GM12878 (cell line): ENCODE data around the gene GALNT12. TPM values are rescaled to one million over a fixed set of nuclear protein-coding genes. Genes with fewer than 3 reads are reported as not detected.

ENCODE experiments used
- ATAC-seq: fragments of 200-7000 bp; cut with Tn5 transposase; 3 replicates; pipeline ENCODE4 v1.9.1; 2020; ENCODE audit warnings: mild to moderate bottlenecking, moderate library complexity
- BruUV-seq: library from RNA; stranded (reverse); fragments of 400-500 nt; replicated peaks from 2 replicates; lab custom pipeline; 2021; lab: Mats Ljungman, UMichigan
- CTCF ChIA-PET: fragments of 300-600 bp; sonication (Branson Sonifier 250); formaldehyde crosslinking; extraction: SDS; loops from one replicate; lab custom pipeline; 2021; ENCODE audit warnings: inconsistent platforms; lab: Yijun Ruan, JAX
- POLR2A ChIA-PET: fragments of 350-600 bp; formaldehyde crosslinking; extraction: SDS; loops from one replicate; lab custom pipeline; 2021; ENCODE audit warnings: inconsistent platforms; lab: Charles Lee
- RAD21 ChIA-PET: fragments of 300-600 bp; sonication (Branson Sonifier 250); formaldehyde crosslinking; loops from one replicate; lab custom pipeline; 2023; ENCODE audit warnings: antibody characterized with exemption; ENCODE audit not compliant: unreplicated experiment; lab: Charles Lee
- SMC1A ChIA-PET: fragments of 300-600 bp; sonication (Branson Sonifier 250); formaldehyde crosslinking; loops from one replicate; lab custom pipeline; 2023; ENCODE audit not compliant: unreplicated experiment, uncharacterized antibody; lab: Charles Lee
- DNase-seq: peaks from one replicate; pipeline ENCODE4 v3.0.0-alpha.2; 2011; ENCODE audit warnings: low read depth, low spot score
- FAIRE-seq: peaks from 3 replicates; lab custom pipeline; 2011; peaks lifted over from hg19 to GRCh38; lab: Jason Lieb, UNC
- H2AFZ ChIP-seq: 2 replicates; pipeline ENCODE4 v1.6.0; 2011; ENCODE audit warnings: low read depth, low read length, control low read depth; ENCODE audit not compliant: control insufficient read depth
- H3K27ac ChIP-seq: 2 replicates; pipeline ENCODE4 v1.5.1; 2011; ENCODE audit warnings: control low read depth; ENCODE audit not compliant: control insufficient read depth, insufficient read depth
- H3K27me3 ChIP-seq, 2 experiments: replicated peaks in 1 of 2; 2 replicates each; pipeline versions ENCODE4 v1.6.0 to v1.6.1; 2011; ENCODE audit warnings: low read length in 1 of 2; ENCODE audit not compliant: control insufficient read depth in 2 of 2, insufficient read depth in 2 of 2
- H3K36me3 ChIP-seq, 2 experiments: 2 replicates each; pipeline ENCODE4 v1.5.1; 2011; ENCODE audit warnings: low read length in 1 of 2; ENCODE audit not compliant: control insufficient read depth in 2 of 2, insufficient read depth in 2 of 2
- H3K4me1 ChIP-seq: 2 replicates; pipeline ENCODE4 v1.6.1; 2011; ENCODE audit warnings: mild to moderate bottlenecking, low read length, moderate library complexity, mixed read lengths; ENCODE audit not compliant: control insufficient read depth, insufficient read depth
- H3K4me2 ChIP-seq: 2 replicates; pipeline ENCODE4 v1.6.0; 2011; ENCODE audit warnings: control low read depth; ENCODE audit not compliant: control insufficient read depth, insufficient read depth
- H3K4me3 ChIP-seq: fragments of 200-600 bp; sonication (generic); 2 replicates; pipeline ENCODE4 v1.5.1; 2016
- H3K79me2 ChIP-seq: 2 replicates; pipeline ENCODE4 v1.6.0; 2011; ENCODE audit warnings: low read length; ENCODE audit not compliant: control insufficient read depth, insufficient read depth
- H3K9ac ChIP-seq: 2 replicates; pipeline ENCODE4 v1.8.0; 2011; ENCODE audit warnings: low read length, control low read depth, mixed read lengths; ENCODE audit not compliant: control insufficient read depth, insufficient read depth
- H3K9me3 ChIP-seq: replicated peaks from 3 replicates; pipeline ENCODE4 v1.5.1; 2011; ENCODE audit warnings: mild to moderate bottlenecking, low read length; ENCODE audit not compliant: control insufficient read depth, insufficient read depth
- H4K20me1 ChIP-seq: 2 replicates; pipeline ENCODE4 v1.6.0; 2011; ENCODE audit not compliant: control insufficient read depth, insufficient read depth
- CBFB ChIP-seq: IDR thresholded peaks from 2 replicates; pipeline ENCODE4 v1.6.1; 2016; ENCODE audit warnings: antibody characterized with exemption, low read depth
- CEBPB ChIP-seq, 2 experiments: fragments of 150-350 bp in 1 of 2; IDR thresholded peaks; 2 replicates each; pipeline ENCODE4 v1.6.1; 2012 to 2014; ENCODE audit warnings: low read depth in 2 of 2, low read length in 2 of 2, borderline replicate concordance in 1 of 2, inconsistent platforms in 1 of 2
- ESRRA ChIP-seq: IDR thresholded peaks from 2 replicates; pipeline ENCODE4 v1.6.1; 2012; ENCODE audit warnings: mild to moderate bottlenecking, low read length, improper control_type of control experiment
- FOXK2 ChIP-seq: fragments of 450-650 bp; IDR thresholded peaks from 2 replicates; pipeline ENCODE4 v1.6.1; 2017; ENCODE audit warnings: mild to moderate bottlenecking, moderate library complexity
- NFYB ChIP-seq: IDR thresholded peaks from 2 replicates; pipeline ENCODE4 v1.6.1; 2011; ENCODE audit warnings: low read depth, mild to moderate bottlenecking, low read length, improper control_type of control experiment, moderate library complexity; ENCODE audit not compliant: insufficient read depth
- SIN3A ChIP-seq: IDR thresholded peaks from 2 replicates; pipeline ENCODE4 v1.6.1; 2012; ENCODE audit warnings: low read depth, low read length, improper control_type of control experiment
- SMARCA5 ChIP-seq: fragments of 450-650 bp; IDR thresholded peaks from 2 replicates; pipeline ENCODE4 v1.6.1; 2017; ENCODE audit warnings: mild to moderate bottlenecking
- TARDBP ChIP-seq: IDR thresholded peaks from 2 replicates; pipeline ENCODE4 v1.6.1; 2016; ENCODE audit warnings: borderline replicate concordance
- WGBS: methylation state at CpG from one replicate; pipeline ENCODE4 v1.1.6; 2016; ENCODE audit warnings: low lambda C conversion rate; ENCODE audit not compliant: insufficient replicate concordance, insufficient coverage; ENCODE audit errors: missing lambda C conversion rate; 5-methylcytosine and 5-hydroxymethylcytosine counted together
- in situ Hi-C: fragments of 300-500 bp; cut with MboI; formaldehyde crosslinking; loops from 9 replicates; pipeline ENCODE4 v1.14.3; 2018; ENCODE audit warnings: mixed read lengths
- intact Hi-C: fragments of 100-400 bp; cut with micrococcal nuclease; formaldehyde crosslinking; loops from one replicate; pipeline ENCODE4 v1.14.2; 2022; ENCODE audit not compliant: unreplicated experiment
- polyA plus RNA-seq, 11 experiments: library from polyadenylated mRNA; depleted of rRNA in 4 of 11; unstranded in 6 of 11; stranded (reverse) in 5 of 11; fragments of >200 nt; fragmentation: Nextera tagmentation in 4 of 11; fragmentation: Illumina TruSeq in 1 of 11; extraction: Ambion mirVana in 4 of 11; extraction: Trizol in 1 of 11; gene quantifications; 1 replicate in 1 of 11; 2 replicates in 10 of 11; pipeline versions ENCODE4 v1.2.1 to v1.2.3, GENCODE V29; 2011 to 2016; ENCODE audit warnings: inconsistent platforms in 2 of 11, missing spikeins in 2 of 11, low read depth in 1 of 11
- total RNA-seq, 4 experiments: library from RNA; depleted of rRNA in 3 of 4; stranded (reverse); fragments of >200 nt in 3 of 4; fragmentation: Illumina TruSeq in 1 of 4; extraction: Trizol in 1 of 4; gene quantifications; 2 replicates each; pipeline versions ENCODE4 v1.2.1 to v1.2.3, GENCODE V29; 2013 to 2021
- TF ChIP-seq, protein P1 (sequence below): IDR thresholded peaks from 2 replicates; pipeline ENCODE4 v1.6.1; 2012; ENCODE audit warnings: low read length, inconsistent platforms
- TF ChIP-seq, protein P2 (sequence below): fragments of 450-650 bp; IDR thresholded peaks from 2 replicates; pipeline ENCODE4 v1.6.1; 2014; ENCODE audit warnings: mild to moderate bottlenecking
- TF ChIP-seq, protein P3 (sequence below): fragments of 450-650 bp; IDR thresholded peaks from 2 replicates; pipeline ENCODE4 v1.6.1; 2018; ENCODE audit warnings: borderline replicate concordance, mild to moderate bottlenecking; ENCODE audit not compliant: partially characterized antibody
- TF ChIP-seq, protein P4 (sequence below): fragments of 450-650 bp; IDR thresholded peaks from 2 replicates; pipeline ENCODE4 v1.6.1; 2016; ENCODE audit warnings: mild to moderate bottlenecking
- TF ChIP-seq, protein P5 (sequence below): fragments of 450-650 bp; formaldehyde crosslinking; IDR thresholded peaks from 2 replicates; pipeline ENCODE4 v1.4.0; 2022; ENCODE audit warnings: mild to moderate bottlenecking, moderate library complexity

GALNT12 gene
- total and polyA plus RNA-seq, 10 of the 15 experiments (the other 5 are each of a cell fraction or from before 2014, with no cell fraction given) = 0.13 to 5.3 (median 3.2) TPM

DNA sequence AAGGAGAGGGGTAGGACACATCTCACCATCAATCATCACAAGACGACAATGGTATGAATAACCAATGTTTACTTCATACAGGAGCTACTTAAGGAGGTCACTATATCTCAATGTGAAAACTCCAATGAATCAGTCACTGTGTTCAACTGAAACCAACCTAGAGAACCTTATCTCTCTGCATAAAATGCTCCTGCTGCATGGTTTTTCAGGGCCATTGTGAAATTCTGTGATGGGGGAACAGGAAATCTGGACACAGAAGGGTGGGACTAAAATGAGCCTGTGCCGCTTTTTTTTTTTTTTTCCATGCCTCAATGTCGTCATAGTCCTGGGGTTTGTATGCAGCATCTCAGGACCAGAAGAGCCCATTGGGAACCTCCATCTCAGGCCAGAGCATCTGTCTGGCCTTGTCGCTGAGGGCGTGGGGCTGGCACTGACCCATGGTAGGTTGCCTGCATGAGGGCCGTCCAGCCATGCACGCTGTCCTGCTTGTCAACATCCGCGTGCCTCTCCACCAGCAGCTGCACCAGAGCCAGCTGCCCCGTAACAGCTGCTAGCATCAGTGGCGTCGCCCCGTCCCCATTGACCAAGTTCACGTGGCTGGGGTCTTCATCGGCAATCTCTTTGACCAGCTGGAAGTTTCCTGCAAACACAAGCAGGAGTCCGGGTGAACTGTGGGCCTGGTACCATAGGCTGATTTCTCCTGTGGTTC, 23.8 kb upstream of the GALNT12 start:
- CTCF ChIA-PET = interaction anchor here (1.2 to 1.4 kb wide), 2 partner anchors 247 to 468 kb away, joined by 5 read pairs; no protein-coding TSS in a partner anchor
- Histone ChIP-seq H2AFZ (no peak overlapping the region), H3K27me3 (no peaks in the 10 kb centered on the region), H4K20me1 (no peaks in the 10 kb centered on the region), H3K4me3 (no peak overlapping the region), H3K79me2 (no peaks in the 10 kb centered on the region), H3K4me1 (no peaks in the 10 kb centered on the region), H3K9ac (no peak overlapping the region), H3K4me2 (no peak overlapping the region), H3K36me3 (no peaks in the 10 kb centered on the region), H3K27ac (no peak overlapping the region), H3K9me3 (no peaks in the 10 kb centered on the region)
- POLR2A ChIA-PET = no interaction called here
- ATAC-seq (no peak), FAIRE-seq (no peak), DNase-seq (no peak)
- SMC1A ChIA-PET = interaction anchor here (1.7 kb wide), 1 partner anchor 8 kb away, joined by 7 read pairs; no protein-coding TSS in a partner anchor
- intact Hi-C loops (no loop called here), in situ Hi-C loops (loop anchor here (25.0 kb wide), 1 partner anchor 721 kb away; the partner anchor contains the start of gene NANS)
- WGBS = 88% methylated on average over 15 of the region's 16 CpGs
- RAD21 ChIA-PET = interaction anchor here (0.6 kb wide), 1 partner anchor 8 kb away, joined by 3 read pairs; no protein-coding TSS in a partner anchor
- no TSS peak for BruUV-seq
- TF ChIP-seq SMARCA5 (no peak), NFYB (no peak), TARDBP (no peak), FOXK2 (no peak), SIN3A (no peak), ESRRA (no peak), CEBPB (IDR thresholded peaks at IDR 0.05; ENCODE audit: borderline replicate concordance in 1 of 2, low read depth in 2 of 2, low read length in 2 of 2) (no peak), CBFB (no peak)
- TF ChIP-seq, protein P1, sequence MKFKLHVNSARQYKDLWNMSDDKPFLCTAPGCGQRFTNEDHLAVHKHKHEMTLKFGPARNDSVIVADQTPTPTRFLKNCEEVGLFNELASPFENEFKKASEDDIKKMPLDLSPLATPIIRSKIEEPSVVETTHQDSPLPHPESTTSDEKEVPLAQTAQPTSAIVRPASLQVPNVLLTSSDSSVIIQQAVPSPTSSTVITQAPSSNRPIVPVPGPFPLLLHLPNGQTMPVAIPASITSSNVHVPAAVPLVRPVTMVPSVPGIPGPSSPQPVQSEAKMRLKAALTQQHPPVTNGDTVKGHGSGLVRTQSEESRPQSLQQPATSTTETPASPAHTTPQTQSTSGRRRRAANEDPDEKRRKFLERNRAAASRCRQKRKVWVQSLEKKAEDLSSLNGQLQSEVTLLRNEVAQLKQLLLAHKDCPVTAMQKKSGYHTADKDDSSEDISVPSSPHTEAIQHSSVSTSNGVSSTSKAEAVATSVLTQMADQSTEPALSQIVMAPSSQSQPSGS = no peak
- TF ChIP-seq, protein P2, sequence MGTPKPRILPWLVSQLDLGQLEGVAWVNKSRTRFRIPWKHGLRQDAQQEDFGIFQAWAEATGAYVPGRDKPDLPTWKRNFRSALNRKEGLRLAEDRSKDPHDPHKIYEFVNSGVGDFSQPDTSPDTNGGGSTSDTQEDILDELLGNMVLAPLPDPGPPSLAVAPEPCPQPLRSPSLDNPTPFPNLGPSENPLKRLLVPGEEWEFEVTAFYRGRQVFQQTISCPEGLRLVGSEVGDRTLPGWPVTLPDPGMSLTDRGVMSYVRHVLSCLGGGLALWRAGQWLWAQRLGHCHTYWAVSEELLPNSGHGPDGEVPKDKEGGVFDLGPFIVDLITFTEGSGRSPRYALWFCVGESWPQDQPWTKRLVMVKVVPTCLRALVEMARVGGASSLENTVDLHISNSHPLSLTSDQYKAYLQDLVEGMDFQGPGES = no peak
- TF ChIP-seq, protein P3, sequence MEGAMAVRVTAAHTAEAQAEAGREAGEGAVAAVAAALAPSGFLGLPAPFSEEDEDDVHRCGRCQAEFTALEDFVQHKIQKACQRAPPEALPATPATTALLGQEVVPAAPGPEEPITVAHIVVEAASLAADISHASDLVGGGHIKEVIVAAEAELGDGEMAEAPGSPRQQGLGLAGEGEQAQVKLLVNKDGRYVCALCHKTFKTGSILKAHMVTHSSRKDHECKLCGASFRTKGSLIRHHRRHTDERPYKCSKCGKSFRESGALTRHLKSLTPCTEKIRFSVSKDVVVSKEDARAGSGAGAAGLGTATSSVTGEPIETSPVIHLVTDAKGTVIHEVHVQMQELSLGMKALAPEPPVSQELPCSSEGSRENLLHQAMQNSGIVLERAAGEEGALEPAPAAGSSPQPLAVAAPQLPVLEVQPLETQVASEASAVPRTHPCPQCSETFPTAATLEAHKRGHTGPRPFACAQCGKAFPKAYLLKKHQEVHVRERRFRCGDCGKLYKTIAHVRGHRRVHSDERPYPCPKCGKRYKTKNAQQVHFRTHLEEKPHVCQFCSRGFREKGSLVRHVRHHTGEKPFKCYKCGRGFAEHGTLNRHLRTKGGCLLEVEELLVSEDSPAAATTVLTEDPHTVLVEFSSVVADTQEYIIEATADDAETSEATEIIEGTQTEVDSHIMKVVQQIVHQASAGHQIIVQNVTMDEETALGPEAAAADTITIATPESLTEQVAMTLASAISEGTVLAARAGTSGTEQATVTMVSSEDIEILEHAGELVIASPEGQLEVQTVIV = no peak
- TF ChIP-seq, protein P4, sequence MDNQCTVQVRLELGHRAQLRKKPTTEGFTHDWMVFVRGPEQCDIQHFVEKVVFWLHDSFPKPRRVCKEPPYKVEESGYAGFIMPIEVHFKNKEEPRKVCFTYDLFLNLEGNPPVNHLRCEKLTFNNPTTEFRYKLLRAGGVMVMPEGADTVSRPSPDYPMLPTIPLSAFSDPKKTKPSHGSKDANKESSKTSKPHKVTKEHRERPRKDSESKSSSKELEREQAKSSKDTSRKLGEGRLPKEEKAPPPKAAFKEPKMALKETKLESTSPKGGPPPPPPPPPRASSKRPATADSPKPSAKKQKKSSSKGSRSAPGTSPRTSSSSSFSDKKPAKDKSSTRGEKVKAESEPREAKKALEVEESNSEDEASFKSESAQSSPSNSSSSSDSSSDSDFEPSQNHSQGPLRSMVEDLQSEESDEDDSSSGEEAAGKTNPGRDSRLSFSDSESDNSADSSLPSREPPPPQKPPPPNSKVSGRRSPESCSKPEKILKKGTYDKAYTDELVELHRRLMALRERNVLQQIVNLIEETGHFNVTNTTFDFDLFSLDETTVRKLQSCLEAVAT = no peak
- TF ChIP-seq, protein P5, sequence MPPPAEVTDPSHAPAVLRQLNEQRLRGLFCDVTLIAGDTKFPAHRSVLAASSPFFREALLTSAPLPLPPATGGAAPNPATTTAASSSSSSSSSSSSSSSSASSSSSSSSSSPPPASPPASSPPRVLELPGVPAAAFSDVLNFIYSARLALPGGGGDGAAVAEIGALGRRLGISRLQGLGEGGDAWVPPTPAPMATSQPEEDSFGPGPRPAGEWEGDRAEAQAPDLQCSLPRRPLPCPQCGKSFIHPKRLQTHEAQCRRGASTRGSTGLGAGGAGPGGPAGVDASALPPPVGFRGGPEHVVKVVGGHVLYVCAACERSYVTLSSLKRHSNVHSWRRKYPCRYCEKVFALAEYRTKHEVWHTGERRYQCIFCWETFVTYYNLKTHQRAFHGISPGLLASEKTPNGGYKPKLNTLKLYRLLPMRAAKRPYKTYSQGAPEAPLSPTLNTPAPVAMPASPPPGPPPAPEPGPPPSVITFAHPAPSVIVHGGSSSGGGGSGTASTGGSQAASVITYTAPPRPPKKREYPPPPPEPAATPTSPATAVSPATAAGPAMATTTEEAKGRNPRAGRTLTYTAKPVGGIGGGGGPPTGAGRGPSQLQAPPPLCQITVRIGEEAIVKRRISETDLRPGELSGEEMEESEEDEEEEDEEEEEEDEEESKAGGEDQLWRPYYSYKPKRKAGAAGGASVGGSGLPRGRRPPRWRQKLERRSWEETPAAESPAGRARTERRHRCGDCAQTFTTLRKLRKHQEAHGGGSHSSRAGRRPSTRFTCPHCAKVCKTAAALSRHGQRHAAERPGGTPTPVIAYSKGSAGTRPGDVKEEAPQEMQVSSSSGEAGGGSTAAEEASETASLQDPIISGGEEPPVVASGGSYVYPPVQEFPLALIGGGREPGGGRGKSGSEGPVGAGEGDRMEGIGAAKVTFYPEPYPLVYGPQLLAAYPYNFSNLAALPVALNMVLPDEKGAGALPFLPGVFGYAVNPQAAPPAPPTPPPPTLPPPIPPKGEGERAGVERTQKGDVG (CRISPR knock-in tag) = no peak
